C4-2B (cell line): ENCODE results near the gene PGGT1B.

Source experiments
- CTCF ChIP-seq: fragments of 450-650 bp; conservative IDR thresholded peaks from 2 replicates; pipeline ENCODE4 v1.5.1; 2017; ENCODE audit warnings: mild to moderate bottlenecking
- ZFX ChIP-seq: fragments of 450-650 bp; IDR thresholded peaks from 2 replicates; pipeline ENCODE4 v1.6.1; 2017

- TF ChIP-seq CTCF (no peak), ZFX (no peak)
Measured at GRCh38 chr5:115236599-115236998, 26.1 kb downstream of the PGGT1B start.
